GM12878 (cell line): ENCODE measurements around the gene PITPNC1. TPM values are rescaled to one million over a fixed set of nuclear protein-coding genes. Genes with fewer than 3 reads are reported as not detected.

Experiments
- ATAC-seq: fragments of 200-7000 bp; cut with Tn5 transposase; 3 replicates; pipeline ENCODE4 v1.9.1; 2020; ENCODE audit warnings: mild to moderate bottlenecking, moderate library complexity
- BruUV-seq: library from RNA; stranded (reverse); fragments of 400-500 nt; replicated peaks from 2 replicates; lab custom pipeline; 2021; lab: Mats Ljungman, UMichigan
- CTCF ChIA-PET: fragments of 300-600 bp; sonication (Branson Sonifier 250); formaldehyde crosslinking; extraction: SDS; loops from one replicate; lab custom pipeline; 2021; ENCODE audit warnings: inconsistent platforms; lab: Yijun Ruan, JAX
- POLR2A ChIA-PET: fragments of 350-600 bp; formaldehyde crosslinking; extraction: SDS; loops from one replicate; lab custom pipeline; 2021; ENCODE audit warnings: inconsistent platforms; lab: Charles Lee
- RAD21 ChIA-PET: fragments of 300-600 bp; sonication (Branson Sonifier 250); formaldehyde crosslinking; loops from one replicate; lab custom pipeline; 2023; ENCODE audit warnings: antibody characterized with exemption; ENCODE audit not compliant: unreplicated experiment; lab: Charles Lee
- SMC1A ChIA-PET: fragments of 300-600 bp; sonication (Branson Sonifier 250); formaldehyde crosslinking; loops from one replicate; lab custom pipeline; 2023; ENCODE audit not compliant: unreplicated experiment, uncharacterized antibody; lab: Charles Lee
- DNase-seq: peaks from one replicate; pipeline ENCODE4 v3.0.0-alpha.2; 2011; ENCODE audit warnings: low read depth, low spot score
- FAIRE-seq: peaks from 3 replicates; lab custom pipeline; 2011; peaks lifted over from hg19 to GRCh38; lab: Jason Lieb, UNC
- H2AFZ ChIP-seq: 2 replicates; pipeline ENCODE4 v1.6.0; 2011; ENCODE audit warnings: low read depth, low read length, control low read depth; ENCODE audit not compliant: control insufficient read depth
- H3K27ac ChIP-seq: 2 replicates; pipeline ENCODE4 v1.5.1; 2011; ENCODE audit warnings: control low read depth; ENCODE audit not compliant: control insufficient read depth, insufficient read depth
- H3K27me3 ChIP-seq, 2 experiments: replicated peaks in 1 of 2; 2 replicates each; pipeline versions ENCODE4 v1.6.0 to v1.6.1; 2011; ENCODE audit warnings: low read length in 1 of 2; ENCODE audit not compliant: control insufficient read depth in 2 of 2, insufficient read depth in 2 of 2
- H3K36me3 ChIP-seq, 2 experiments: 2 replicates each; pipeline ENCODE4 v1.5.1; 2011; ENCODE audit warnings: low read length in 1 of 2; ENCODE audit not compliant: control insufficient read depth in 2 of 2, insufficient read depth in 2 of 2
- H3K4me1 ChIP-seq: 2 replicates; pipeline ENCODE4 v1.6.1; 2011; ENCODE audit warnings: mild to moderate bottlenecking, low read length, moderate library complexity, mixed read lengths; ENCODE audit not compliant: control insufficient read depth, insufficient read depth
- H3K4me2 ChIP-seq: 2 replicates; pipeline ENCODE4 v1.6.0; 2011; ENCODE audit warnings: control low read depth; ENCODE audit not compliant: control insufficient read depth, insufficient read depth
- H3K4me3 ChIP-seq: fragments of 200-600 bp; sonication (generic); 2 replicates; pipeline ENCODE4 v1.5.1; 2016
- H3K79me2 ChIP-seq: 2 replicates; pipeline ENCODE4 v1.6.0; 2011; ENCODE audit warnings: low read length; ENCODE audit not compliant: control insufficient read depth, insufficient read depth
- H3K9ac ChIP-seq: 2 replicates; pipeline ENCODE4 v1.8.0; 2011; ENCODE audit warnings: low read length, control low read depth, mixed read lengths; ENCODE audit not compliant: control insufficient read depth, insufficient read depth
- H3K9me3 ChIP-seq: replicated peaks from 3 replicates; pipeline ENCODE4 v1.5.1; 2011; ENCODE audit warnings: mild to moderate bottlenecking, low read length; ENCODE audit not compliant: control insufficient read depth, insufficient read depth
- H4K20me1 ChIP-seq: 2 replicates; pipeline ENCODE4 v1.6.0; 2011; ENCODE audit not compliant: control insufficient read depth, insufficient read depth
- CUX1 ChIP-seq: IDR thresholded peaks from 2 replicates; pipeline ENCODE4 v1.6.1; 2012; ENCODE audit warnings: improper control_type of control experiment, low read depth, low read length; ENCODE audit not compliant: insufficient replicate concordance
- DPF2 ChIP-seq: fragments of 450-650 bp; IDR thresholded peaks from 2 replicates; pipeline ENCODE4 v1.6.1; 2017; ENCODE audit warnings: mild to moderate bottlenecking
- EED ChIP-seq: sonication (generic); IDR thresholded peaks from 2 replicates; pipeline ENCODE4 v1.6.1; 2016; ENCODE audit warnings: antibody characterized with exemption, low read depth
- FOXM1 ChIP-seq: IDR thresholded peaks from 2 replicates; pipeline ENCODE4 v1.6.1; 2012; ENCODE audit warnings: low read depth, mild to moderate bottlenecking, inconsistent platforms, low read length, moderate library complexity
- KDM1A ChIP-seq: fragments of 200-600 bp; sonication (generic); IDR thresholded peaks from 2 replicates; pipeline ENCODE4 v1.6.1; 2016; ENCODE audit warnings: borderline replicate concordance
- POLR2A ChIP-seq: IDR thresholded peaks from 2 replicates; pipeline ENCODE4 v1.6.1; 2011; ENCODE audit warnings: low read depth, mild to moderate bottlenecking, low read length
- RCOR1 ChIP-seq: conservative IDR thresholded peaks from 2 replicates; pipeline ENCODE4 v1.6.1; 2012; ENCODE audit warnings: low read depth, low read length, improper control_type of control experiment
- SMARCA5 ChIP-seq: fragments of 450-650 bp; IDR thresholded peaks from 2 replicates; pipeline ENCODE4 v1.6.1; 2017; ENCODE audit warnings: mild to moderate bottlenecking
- SMC3 ChIP-seq: IDR thresholded peaks from 2 replicates; pipeline ENCODE4 v1.6.1; 2011; ENCODE audit warnings: low read length, improper control_type of control experiment, borderline replicate concordance
- ZNF384 ChIP-seq: IDR thresholded peaks from 2 replicates; pipeline ENCODE4 v1.6.1; 2012; ENCODE audit warnings: low read depth, mild to moderate bottlenecking, low read length, improper control_type of control experiment, borderline replicate concordance
- WGBS: methylation state at CpG from one replicate; pipeline ENCODE4 v1.1.6; 2016; ENCODE audit warnings: low lambda C conversion rate; ENCODE audit not compliant: insufficient replicate concordance, insufficient coverage; ENCODE audit errors: missing lambda C conversion rate; 5-methylcytosine and 5-hydroxymethylcytosine counted together
- in situ Hi-C: fragments of 300-500 bp; cut with MboI; formaldehyde crosslinking; loops from 9 replicates; pipeline ENCODE4 v1.14.3; 2018; ENCODE audit warnings: mixed read lengths
- intact Hi-C: fragments of 100-400 bp; cut with micrococcal nuclease; formaldehyde crosslinking; loops from one replicate; pipeline ENCODE4 v1.14.2; 2022; ENCODE audit not compliant: unreplicated experiment
- polyA plus RNA-seq, 11 experiments: library from polyadenylated mRNA; depleted of rRNA in 4 of 11; unstranded in 6 of 11; stranded (reverse) in 5 of 11; fragments of >200 nt; fragmentation: Nextera tagmentation in 4 of 11; fragmentation: Illumina TruSeq in 1 of 11; extraction: Ambion mirVana in 4 of 11; extraction: Trizol in 1 of 11; gene quantifications; 1 replicate in 1 of 11; 2 replicates in 10 of 11; pipeline versions ENCODE4 v1.2.1 to v1.2.3, GENCODE V29; 2011 to 2016; ENCODE audit warnings: inconsistent platforms in 2 of 11, missing spikeins in 2 of 11, low read depth in 1 of 11
- total RNA-seq, 4 experiments: library from RNA; depleted of rRNA in 3 of 4; stranded (reverse); fragments of >200 nt in 3 of 4; fragmentation: Illumina TruSeq in 1 of 4; extraction: Trizol in 1 of 4; gene quantifications; 2 replicates each; pipeline versions ENCODE4 v1.2.1 to v1.2.3, GENCODE V29; 2013 to 2021

Gene PITPNC1
- total and polyA plus RNA-seq, 10 of the 15 experiments (the other 5 are each of a cell fraction or from before 2014, with no cell fraction given) = 12.2 to 62.4 (median 47.3) TPM

- no TSS peak for BruUV-seq
- no peak for FAIRE-seq
- RAD21 ChIA-PET = interaction anchor here (1.9 kb wide), 1 partner anchor 59 kb away, joined by 6 read pairs; no protein-coding TSS in a partner anchor
- Histone ChIP-seq H2AFZ (no peak overlapping the region), H3K27ac (no peak overlapping the region), H3K4me2 (no peak overlapping the region), H3K9ac (no peak overlapping the region), H3K9me3 (no peaks in the 10 kb centered on the region; the same call in 2 of the 3 replicates), H3K27me3 (no peaks in the 10 kb centered on the region), H4K20me1 (no peaks in the 10 kb centered on the region), H3K4me1 (peaks cover 10% of the 10 kb centered on the region), H3K4me3 (no peak overlapping the region), H3K36me3 (0 out of 4 replicates have a peak, but pooled peaks cover 0 to 4% of the 10 kb centered on the region in 2 experiments), H3K79me2 (peaks cover 17% of the 10 kb centered on the region)
- TF ChIP-seq POLR2A (no peak), FOXM1 (no peak), DPF2 (no peak), RCOR1 (no peak), SMARCA5 (no peak), SMC3 (no peak), EED (no peak), KDM1A (no peak), CUX1 (no peak), ZNF384 (no peak)
- no peak for ATAC-seq
- SMC1A ChIA-PET = interaction anchor here (1.1 to 2.1 kb wide), 3 partner anchors 17 to 161 kb away, joined by 4 to 8 read pairs (median 5); no protein-coding TSS in a partner anchor
- intact Hi-C loops = no loop called here
- DNase-seq = no peak
- POLR2A ChIA-PET = no interaction called here
- CTCF ChIA-PET = interaction anchor here (0.7 to 2.5 kb wide), 3 partner anchors 13 to 113 kb away, joined by 3 to 13 read pairs (median 5); no protein-coding TSS in a partner anchor
- in situ Hi-C loops = no loop called here
- WGBS = 82% methylated on average over 12 of the region's 12 CpGs
Observed at GRCh38 chr17:67488161-67488560, 111.1 kb downstream of the PITPNC1 start.
